ENCODE measurements around the gene PRUNE2.

DNA sequence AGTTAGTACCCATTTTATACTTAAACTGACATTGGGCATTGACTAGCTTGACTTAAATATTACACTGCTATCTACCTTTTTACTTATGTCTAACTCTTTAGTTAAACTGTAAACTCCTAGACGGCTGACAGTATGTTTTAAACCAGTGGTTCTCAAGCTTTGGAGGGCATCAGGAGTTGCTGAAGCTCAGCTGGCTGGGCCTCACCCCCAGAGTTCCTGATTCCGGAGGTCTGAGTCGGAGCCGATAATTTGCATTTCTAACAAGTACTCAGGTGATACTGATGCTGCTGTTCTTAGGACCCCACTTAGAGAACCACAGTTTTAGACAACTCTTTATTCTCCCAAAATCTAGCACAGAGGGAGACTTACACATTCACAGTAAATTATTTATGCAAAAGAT, 205.0 kb downstream of the PRUNE2 start:
- TF ChIP-seq, protein P1, sequence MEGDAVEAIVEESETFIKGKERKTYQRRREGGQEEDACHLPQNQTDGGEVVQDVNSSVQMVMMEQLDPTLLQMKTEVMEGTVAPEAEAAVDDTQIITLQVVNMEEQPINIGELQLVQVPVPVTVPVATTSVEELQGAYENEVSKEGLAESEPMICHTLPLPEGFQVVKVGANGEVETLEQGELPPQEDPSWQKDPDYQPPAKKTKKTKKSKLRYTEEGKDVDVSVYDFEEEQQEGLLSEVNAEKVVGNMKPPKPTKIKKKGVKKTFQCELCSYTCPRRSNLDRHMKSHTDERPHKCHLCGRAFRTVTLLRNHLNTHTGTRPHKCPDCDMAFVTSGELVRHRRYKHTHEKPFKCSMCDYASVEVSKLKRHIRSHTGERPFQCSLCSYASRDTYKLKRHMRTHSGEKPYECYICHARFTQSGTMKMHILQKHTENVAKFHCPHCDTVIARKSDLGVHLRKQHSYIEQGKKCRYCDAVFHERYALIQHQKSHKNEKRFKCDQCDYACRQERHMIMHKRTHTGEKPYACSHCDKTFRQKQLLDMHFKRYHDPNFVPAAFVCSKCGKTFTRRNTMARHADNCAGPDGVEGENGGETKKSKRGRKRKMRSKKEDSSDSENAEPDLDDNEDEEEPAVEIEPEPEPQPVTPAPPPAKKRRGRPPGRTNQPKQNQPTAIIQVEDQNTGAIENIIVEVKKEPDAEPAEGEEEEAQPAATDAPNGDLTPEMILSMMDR (IDR thresholded peaks at IDR 0.05), result no peak
- no peak for TF ChIP-seq POLR2A (IDR thresholded peaks at IDR 0.05)

All from lower leg skin (tissue), 3 donors.